KBM-7 (cell line): ENCODE measurements around the gene SPATA18.
"Not testable (repeated sequence)": the region's sequence is repeated elsewhere in the genome, so short reads cannot be mapped to it uniquely, and the experiment has no call there.

Experiments
- DNase-seq: peaks from one replicate; pipeline ENCODE4 v3.0.0-alpha.2; 2015
- in situ Hi-C: fragments of 300-500 bp; cut with MboI; formaldehyde crosslinking; loops from 2 replicates; pipeline ENCODE4 v1.14.3; 2020; ENCODE audit warnings: low sequenced_read_pairs, low pct_unique_long_range_greater_than_20kb, mixed read lengths

Gene SPATA18

DNA sequence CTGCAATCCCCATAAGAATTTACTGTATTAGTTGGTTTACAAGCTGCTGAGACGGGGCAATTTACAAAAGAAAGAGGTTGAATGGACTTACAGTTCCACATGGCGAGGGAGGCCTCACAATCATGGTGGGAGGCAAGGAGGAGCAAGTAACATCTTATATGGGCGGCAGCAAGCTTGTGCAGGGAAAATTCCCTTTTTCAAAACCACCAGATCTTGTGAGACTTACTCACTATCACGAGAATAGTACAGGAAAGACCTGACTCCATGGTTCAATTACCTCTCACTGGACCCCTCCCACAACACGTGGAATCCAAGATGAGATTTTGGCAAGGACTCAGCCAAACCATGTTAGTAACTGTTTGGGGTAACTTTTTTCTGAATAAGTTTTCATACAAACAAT is 1.8 kb upstream of the SPATA18 start:
- no peak for DNase-seq
- in situ Hi-C loops, result no loop called here

DNA sequence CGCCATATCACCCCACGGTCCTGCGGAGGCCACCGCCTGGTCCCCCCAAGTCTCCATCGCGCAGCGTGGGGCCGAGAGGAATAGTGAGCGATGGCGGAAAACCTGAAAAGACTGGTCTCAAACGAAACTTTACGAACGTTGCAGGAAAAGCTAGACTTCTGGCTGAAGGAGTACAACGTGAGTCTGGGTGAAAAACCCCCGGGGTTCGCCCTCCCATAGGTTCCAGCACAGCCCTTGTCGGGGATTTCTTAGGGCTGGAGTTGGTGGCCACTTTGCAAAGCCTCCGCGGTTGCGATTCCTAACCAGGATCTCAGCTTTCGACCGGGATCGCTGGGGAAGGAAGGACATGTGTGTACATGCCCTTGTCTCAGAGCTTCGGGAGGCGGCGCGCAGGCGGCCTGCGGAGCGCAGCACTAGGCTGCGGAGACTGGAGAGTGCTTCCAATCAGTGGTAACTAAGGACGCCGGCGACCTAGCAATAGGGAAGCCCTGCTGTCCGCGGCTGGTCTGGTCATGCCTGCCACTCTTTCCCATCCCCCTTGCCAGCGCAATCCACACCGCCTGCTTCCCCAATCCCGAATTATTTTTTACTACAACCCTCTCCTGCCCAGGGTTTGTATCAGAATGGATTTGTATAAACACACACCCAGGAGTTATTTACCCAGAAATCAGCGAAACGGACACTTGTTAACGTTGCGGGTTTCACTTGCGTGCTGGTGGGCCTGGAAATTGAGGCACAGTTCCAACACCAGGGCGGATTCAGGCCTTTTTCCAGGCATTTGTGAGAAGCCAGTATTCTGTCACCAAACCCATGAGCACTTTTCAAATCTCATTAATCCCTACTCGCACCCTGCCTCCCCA is 741 bp downstream of the SPATA18 start:
- in situ Hi-C loops, result no loop called here
- no peak for DNase-seq

- in situ Hi-C loops, result no loop called here
Measured at GRCh38 chr4:52052475-52052780, 1.3 kb downstream of the SPATA18 start.

DNA sequence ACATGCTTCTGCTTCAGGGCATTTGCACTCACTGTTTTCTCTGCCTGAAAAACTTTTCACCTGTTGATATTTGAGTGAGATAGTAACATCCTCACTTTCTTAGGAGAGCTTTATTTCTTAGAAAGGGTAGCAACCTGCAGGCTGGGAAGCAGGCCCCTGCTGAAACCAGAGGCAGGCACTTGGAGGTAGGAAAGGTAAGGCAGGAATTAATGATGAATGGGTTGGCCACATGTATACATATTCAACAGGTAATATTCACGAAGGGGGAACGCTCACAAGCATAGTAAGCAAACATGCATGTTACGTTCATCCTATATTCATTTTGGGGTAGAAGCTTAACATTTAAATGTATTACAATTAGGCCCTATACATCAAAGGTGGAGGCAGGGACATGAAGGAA is 3.1 kb downstream of the SPATA18 start:
- DNase-seq, result no peak
- in situ Hi-C loops, result no loop called here

More at GRCh38 chr4:52052475-52052780, 1.3 kb downstream of the SPATA18 start:
- no peak for DNase-seq

GRCh38 chr4:52057196-52057595 is 6.1 kb downstream of the SPATA18 start:
- DNase-seq, result no peak
- in situ Hi-C loops, result no loop called here

DNA sequence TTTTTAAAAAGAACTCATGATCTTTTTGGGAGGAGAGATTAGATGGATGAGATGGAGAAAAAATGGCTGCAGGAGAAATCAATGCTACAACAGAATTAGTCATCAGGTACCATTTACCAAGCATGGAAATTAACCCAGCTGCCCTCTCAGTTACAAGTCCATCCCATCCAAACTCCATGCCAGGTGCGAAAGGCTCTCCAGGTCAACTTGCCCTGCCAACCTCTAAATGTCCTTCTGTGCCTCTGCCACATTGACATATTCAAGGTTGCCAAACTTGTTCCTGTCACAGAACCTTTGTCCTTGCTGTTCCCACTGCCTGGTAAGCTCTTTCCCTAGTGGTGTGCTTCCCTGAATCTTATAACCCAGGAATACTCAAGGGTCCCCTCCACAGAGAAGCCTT is 7.2 kb downstream of the SPATA18 start:
- in situ Hi-C loops, result no loop called here
- DNase-seq, result no peak

GRCh38 chr4:52059372-52059771 is 8.3 kb downstream of the SPATA18 start:
- peak; percentile 41 for DNase-seq
- in situ Hi-C loops, result no loop called here

- in situ Hi-C loops, result no loop called here
- DNase-seq, result no peak
Measured at GRCh38 chr4:52069571-52069970, 18.5 kb downstream of the SPATA18 start.

GRCh38 chr4:52071791-52072546 is 20.9 kb downstream of the SPATA18 start:
- DNase-seq, result no peak
- in situ Hi-C loops, result no loop called here

- DNase-seq, result no peak
- in situ Hi-C loops, result no loop called here
Measured at GRCh38 chr4:52076731-52077130, 25.6 kb downstream of the SPATA18 start.

DNA sequence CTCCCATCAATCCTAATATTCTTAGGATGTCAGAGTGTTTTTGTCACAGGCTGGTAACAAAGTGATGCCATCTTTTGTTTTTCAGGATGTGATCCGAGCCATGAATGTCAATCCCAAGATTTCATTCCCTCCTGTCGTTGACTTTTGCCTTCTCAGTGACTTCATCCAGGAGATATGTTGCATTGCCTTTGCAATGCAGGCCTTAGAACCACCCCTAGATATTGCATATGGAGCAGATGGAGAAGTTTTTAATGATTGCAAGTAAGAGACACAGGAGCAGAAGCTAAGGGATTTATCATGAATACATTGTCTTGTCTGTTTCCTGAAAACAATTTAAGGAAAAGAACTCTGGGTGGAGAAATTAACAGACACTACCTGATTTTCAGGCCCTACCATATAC is 28.6 kb downstream of the SPATA18 start:
- no peak for DNase-seq
- in situ Hi-C loops, result no loop called here

DNA sequence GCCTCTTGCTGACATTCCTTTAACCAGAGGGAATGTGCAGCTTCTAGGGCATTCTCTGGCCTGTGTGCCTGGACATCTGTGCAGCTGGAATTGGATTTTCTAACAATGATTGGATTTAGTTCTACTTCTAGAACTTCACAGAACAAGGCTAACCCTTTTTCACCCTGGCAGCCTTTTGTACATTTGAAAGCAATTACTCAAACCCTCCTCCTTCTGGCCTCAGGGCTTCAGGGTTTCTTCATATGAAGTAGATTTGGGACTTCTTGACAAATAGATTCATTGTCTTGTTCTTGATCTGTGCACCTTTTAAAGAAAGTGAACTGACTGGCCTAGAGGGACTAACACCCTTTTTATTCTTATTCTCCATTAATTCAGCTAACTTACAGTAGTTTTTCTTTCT is 30.1 kb downstream of the SPATA18 start:
- in situ Hi-C loops, result no loop called here
- no peak for DNase-seq

- DNase-seq, in situ Hi-C loops: not testable (repeated sequence)
Measured at GRCh38 chr4:52086425-52086824, 35.3 kb downstream of the SPATA18 start.

GRCh38 chr4:52091801-52092200 is 40.7 kb downstream of the SPATA18 start:
- in situ Hi-C loops, result no loop called here

GRCh38 chr4:52093466-52093865 is 42.4 kb downstream of the SPATA18 start:
- in situ Hi-C loops, result no loop called here
- no peak for DNase-seq

More at GRCh38 chr4:52091801-52092200, 40.7 kb downstream of the SPATA18 start:
- DNase-seq, result no peak

DNA sequence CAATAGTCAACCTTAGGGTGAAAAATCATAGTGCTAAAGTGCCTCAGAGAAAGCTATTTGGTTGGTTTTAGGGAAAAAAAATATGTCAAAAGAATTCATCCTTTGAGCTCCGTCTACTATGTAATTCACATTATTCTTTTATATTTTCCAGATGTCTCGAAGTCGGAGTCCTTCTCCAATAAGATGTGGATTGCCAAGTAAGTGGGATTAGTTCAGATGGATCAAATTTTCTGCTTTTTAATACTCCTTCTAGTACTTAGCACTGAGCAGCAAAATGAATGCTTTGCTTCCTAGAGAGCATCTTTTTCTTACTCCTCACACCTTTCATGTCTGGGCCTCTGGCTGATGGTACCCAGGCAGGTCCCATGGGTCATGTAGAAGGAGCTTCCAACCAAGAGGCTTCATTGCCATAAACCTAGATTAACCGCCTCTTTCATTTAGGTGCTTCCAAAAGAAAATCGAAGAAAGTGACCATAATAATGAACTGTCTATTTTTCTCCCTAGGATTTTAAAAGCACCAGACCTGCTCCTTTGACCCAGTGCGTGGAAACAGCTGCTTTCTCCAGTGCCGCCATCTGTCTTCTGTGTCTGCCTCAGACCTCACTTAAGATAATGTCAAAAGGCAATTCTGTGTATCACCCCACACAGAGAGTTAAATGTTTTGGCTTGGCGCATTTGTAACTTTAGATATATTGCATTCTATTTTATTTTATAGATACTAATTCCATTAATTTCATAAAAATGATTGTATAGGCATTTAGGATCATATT is 43.5 kb downstream of the SPATA18 start:
- no peak for DNase-seq

DNA sequence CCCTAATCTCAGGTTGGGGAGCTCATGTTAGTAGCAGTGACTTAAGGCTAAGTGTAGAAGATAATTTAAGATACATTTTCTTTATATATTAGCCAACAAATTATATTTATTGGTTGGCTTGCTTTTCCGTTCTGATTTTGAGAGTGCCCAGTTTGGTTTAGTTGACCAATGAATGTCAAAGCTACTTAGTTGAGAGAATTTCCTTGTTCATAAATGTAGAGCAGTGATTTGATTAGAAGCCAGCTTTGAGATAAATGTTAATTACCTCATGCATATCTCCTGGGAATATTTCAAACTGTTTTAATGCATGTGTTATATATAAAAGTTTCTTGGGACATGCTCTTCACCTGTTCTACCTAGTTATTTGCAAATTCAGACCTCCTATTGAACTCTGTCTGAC is 44.3 kb downstream of the SPATA18 start:
- no peak for DNase-seq
- in situ Hi-C loops, result no loop called here

More for the DNA sequence above, 43.5 kb downstream of the SPATA18 start:
- in situ Hi-C loops, result no loop called here

GRCh38 chr4:52096048-52096447 is 44.9 kb downstream of the SPATA18 start:
- in situ Hi-C loops, result no loop called here
- DNase-seq, result no peak

GRCh38 chr4:52098618-52099017 is 47.5 kb downstream of the SPATA18 start:
- no peak for DNase-seq
- in situ Hi-C loops, result no loop called here
